GM15510 (cell line): ENCODE data around the gene GALK2.

Experiments
- POLR2A ChIP-seq: IDR thresholded peaks from 3 replicates; pipeline ENCODE4 v1.6.1; 2011; ENCODE audit warnings: borderline replicate concordance; ENCODE audit not compliant: insufficient read length; ENCODE audit errors: extremely low read depth

Gene GALK2

DNA sequence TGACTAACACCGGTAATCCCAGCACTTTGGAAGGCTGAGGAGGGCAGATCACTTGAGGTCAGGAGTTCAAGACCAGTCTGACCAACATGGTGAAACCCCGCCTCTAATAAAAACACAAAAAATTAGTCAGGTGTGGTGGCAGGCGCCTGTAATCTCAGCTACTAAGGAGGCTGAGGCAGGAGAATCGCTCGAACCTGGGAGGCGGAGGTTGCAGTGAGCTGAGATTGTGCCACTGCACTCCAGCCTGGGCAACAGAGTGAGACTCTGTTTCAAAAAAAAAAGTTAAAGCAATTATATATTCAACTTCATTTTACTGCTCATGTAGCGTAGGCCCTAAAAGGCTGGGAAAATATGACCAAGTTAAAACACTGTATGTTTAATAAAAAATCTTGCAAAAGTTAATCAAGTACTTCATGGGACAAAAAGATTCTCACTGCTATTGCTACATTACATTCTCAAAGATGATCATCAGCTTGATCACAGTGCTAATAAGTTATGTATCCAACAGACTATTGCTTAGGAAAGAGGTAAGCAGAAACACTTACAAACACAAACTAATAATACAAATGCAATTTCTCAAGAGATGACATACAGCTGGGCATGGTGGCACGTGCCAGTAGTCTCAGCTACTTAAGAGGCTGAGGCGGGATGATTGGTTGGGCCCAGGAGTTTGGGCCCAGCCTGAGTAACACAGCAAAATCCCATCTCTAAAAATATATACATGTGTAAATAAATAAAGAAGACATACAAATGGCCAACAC is 17.3 kb upstream of the GALK2 start:
- TF ChIP-seq POLR2A, result no peak

DNA sequence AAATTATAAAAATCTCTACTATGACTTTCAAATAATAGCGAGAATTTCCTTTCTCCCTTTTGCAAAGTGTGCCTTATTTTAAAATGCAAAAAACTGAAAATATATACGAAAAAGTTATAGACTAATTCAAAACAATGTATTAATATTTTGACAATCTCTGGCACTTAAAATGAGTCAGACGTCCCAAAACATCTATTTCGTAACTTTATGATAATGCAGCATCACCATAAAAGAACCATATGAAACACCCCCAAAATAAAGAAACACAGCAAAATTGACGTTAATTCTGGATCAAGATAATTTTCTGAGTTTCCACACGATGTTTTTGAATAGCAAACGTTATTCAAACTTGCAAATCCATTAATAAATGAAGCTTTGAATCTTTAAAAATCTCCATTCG is 15.7 kb upstream of the GALK2 start:
- no peak for TF ChIP-seq POLR2A

DNA sequence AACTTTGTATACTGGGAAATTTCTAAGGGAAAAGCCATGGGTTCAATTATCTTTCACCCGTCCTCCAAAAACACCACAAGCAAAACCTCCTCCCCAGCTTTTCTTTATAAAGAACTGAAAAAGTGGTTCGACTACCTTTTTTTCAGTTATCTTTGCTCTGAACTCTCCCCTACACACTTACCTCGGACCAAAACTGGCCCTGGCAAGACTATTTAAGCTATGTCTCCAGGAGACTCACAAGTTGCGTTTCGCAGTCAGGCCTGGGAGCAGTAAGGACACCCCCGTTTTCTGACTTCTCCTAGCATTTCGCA is 15.3 kb upstream of the GALK2 start:
- no peak for TF ChIP-seq POLR2A

DNA sequence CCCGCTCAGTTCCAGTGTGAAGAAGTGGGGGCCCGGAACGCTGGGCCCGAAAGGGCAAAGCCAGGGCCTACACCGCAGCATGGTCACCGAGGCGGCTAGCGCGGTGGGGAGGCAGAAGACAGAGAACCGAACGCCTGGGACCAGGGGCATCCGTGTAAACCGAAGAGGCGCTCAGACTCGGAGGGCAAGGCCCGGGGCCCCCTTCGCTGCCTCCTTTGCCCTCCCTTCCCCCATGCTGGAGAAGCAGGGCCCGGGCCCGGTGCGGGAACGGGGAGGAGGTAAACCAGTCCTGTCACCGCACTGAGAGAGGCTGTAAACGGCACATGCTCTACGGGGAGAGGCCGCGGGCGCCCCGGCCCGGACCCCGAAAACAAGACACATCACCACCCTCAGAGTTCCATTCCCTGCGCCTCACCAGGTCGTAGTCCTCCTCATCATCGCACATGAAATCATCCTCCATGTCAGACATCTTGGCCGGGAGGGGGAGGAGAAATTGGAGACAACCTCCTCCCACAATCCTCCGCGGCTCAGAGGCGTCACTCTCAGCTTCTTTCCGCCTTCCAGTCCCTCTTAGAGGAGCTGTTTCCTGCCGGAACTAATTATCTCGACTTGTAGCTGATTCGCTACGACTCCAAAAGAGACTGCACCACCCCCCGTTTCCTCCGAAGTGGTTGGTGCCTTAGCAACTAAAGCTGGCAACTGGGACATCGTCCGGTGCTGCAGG is 14.8 kb upstream of the GALK2 start, which contains the start of gene COPS2:
Gene COPS2 (minus strand): TSS at position 490 of the 724 bp plus-strand sequence. CDS start 21 bp downstream, at position 469.
- peak; percentile 74 for TF ChIP-seq POLR2A

GRCh38 chr15:49155834-49156627 is 14.0 kb upstream of the GALK2 start:
- no peak for TF ChIP-seq POLR2A

- TF ChIP-seq POLR2A, result no peak
Observed at GRCh38 chr15:49163678-49164077, 6.4 kb upstream of the GALK2 start.

DNA sequence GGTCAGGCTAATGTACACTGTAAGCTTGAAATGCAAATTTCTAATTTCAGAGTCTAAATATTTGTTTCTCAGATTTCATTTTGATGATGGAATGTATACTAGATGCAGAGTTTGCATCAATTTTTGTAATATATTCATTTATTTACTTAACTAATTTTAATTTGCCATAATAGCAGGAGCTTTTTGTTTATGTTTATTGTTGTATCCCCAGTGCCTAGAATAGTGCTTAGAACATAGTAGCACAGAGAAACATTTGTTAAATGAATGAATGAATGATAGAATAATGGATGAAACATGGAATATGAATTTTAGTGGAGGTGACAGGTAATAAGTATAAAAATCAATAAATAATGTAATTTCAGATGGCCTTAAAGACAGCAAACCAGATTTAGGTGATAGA is 5.2 kb upstream of the GALK2 start:
- TF ChIP-seq POLR2A, result no peak

DNA sequence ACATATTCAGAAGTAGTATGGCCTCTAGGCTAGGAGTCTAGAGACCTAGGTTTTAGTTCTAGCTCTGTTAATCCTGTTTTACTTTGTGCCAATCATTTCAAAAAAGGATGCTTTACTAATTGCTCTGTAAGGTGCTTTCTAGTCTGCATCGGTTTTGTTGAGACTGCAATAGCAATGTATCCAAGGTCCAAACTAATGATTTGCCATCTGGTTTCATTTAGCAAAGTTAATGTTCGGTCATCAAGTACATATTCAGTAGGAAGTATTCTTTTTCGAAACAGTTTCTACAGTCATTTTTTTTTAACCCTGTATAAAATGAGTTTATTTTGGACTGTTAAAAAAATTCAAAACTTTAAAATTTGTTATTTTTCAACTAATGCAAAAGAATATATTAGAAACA is 2.0 kb upstream of the GALK2 start:
- TF ChIP-seq POLR2A, result no peak

DNA sequence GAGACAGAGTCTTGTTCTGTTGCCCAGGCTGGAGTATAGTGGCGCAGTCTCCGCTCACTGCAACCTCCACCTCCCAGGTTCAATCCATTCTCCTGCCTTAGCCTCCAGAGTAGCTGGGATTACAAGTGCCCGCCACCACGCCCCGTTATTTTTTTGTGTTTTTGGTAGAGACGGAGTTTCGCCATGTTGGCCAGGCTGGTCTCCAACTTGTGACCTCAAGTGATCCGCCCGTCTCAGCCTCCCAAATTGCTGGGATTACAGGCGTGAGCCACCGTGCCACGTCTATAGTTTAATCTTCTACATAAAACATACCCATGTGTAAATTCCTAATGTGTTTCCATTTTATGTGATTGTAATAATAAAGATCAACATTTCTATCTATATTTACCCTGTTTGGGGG is 1.7 kb downstream of the GALK2 start:
- no peak for TF ChIP-seq POLR2A

GRCh38 chr15:49174902-49175301 is 4.9 kb downstream of the GALK2 start:
- no peak for TF ChIP-seq POLR2A

- no peak for TF ChIP-seq POLR2A
Observed at GRCh38 chr15:49178497-49178896, 8.4 kb downstream of the GALK2 start.

DNA sequence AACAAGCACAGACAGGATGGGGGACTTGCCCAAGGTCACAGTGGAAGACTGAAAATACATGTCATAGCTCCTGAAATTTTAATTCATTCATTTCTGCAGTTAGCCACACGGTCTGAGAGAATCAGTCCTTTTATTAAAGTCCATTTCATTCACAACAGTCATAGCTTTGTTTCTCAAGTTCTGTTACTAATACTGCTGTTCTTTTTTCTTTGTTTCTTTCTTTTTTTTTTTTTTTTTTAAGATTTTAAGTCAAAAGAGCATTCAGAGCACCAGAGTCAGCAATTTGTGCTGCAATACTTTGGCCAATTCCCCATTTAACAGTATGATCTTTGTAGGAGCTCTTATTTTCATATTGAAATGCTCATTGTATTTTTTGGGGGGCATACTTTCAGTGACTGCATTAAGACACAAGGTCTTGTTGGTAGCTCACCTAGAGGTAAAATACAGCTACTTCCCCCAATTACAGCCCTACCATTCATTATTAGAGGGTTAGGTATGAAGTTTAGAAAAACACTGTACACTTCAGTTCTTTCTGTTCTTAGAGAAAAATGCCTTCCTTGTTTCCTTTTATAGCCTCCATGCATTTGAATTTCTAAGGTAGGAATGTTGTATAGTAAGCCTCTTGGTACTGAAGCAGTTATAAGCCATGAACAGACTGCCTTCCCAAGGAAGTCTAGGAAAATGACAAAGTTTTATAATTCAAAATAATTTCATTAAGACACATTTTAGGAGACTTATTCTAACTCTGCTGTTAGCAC is 9.6 kb downstream of the GALK2 start:
- TF ChIP-seq POLR2A, result no peak

- no peak for TF ChIP-seq POLR2A
Observed at GRCh38 chr15:49182128-49182527, 12.1 kb downstream of the GALK2 start.

DNA sequence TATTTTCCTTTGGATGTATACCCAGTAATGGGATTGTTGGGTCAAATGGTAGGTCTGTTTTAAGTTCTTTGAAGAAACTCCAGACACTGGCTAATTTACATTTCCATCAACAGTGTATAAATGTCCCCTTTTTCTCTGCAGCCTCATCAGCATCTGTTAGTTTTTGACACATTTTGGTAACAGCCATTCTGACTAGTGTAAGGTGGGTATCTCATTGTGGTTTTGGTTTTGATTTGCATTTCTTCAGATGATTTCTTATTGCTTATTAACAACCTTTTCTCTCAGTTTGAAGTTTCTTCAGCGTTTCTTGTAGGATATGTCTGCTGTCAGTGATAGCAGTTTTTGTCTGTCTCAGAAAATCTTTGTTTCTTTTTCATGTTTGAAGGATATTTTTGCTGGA is 15.4 kb downstream of the GALK2 start:
- TF ChIP-seq POLR2A, result no peak
